HG02938 (cell line): ENCODE results near the gene TOLLIP.
A peak's percentile ranks its signal among the peaks of the same experiment; 100 is the strongest.

Experiments used
- ATAC-seq: cut with Tn5 transposase; IDR thresholded peaks from one replicate; pipeline ENCODE4 v1.9.1; 2021; ENCODE audit warnings: mild to moderate bottlenecking, moderate library complexity; ENCODE audit not compliant: unreplicated experiment

The TOLLIP gene

GRCh38 chr11:1317993-1318392 lies 8.6 kb upstream of the TOLLIP start:
- ATAC-seq, result no peak

- ATAC-seq, result no peak
Measured at GRCh38 chr11:1317432-1317831, 8.0 kb upstream of the TOLLIP start.

- no peak for ATAC-seq
Measured at GRCh38 chr11:1310772-1311468, 1.5 kb upstream of the TOLLIP start.

- ATAC-seq, result no peak
Measured at GRCh38 chr11:1310318-1310687, 871 bp upstream of the TOLLIP start.

GRCh38 chr11:1308743-1309497 lies 512 bp downstream of the TOLLIP start:
- peak; percentile 26 for ATAC-seq

GRCh38 chr11:1307998-1308742 lies 1.3 kb downstream of the TOLLIP start:
- ATAC-seq, result no peak

GRCh38 chr11:1307163-1307870 lies 2.1 kb downstream of the TOLLIP start:
- no peak for ATAC-seq

- no peak for ATAC-seq
Measured at GRCh38 chr11:1306186-1307162, 3.0 kb downstream of the TOLLIP start.

GRCh38 chr11:1305501-1306056 lies 3.9 kb downstream of the TOLLIP start:
- ATAC-seq, result no peak

GRCh38 chr11:1305063-1305495 lies 4.4 kb downstream of the TOLLIP start:
- no peak for ATAC-seq

- ATAC-seq, result no peak
Measured at GRCh38 chr11:1304380-1304779, 5.1 kb downstream of the TOLLIP start.

- ATAC-seq, result no peak
Measured at GRCh38 chr11:1303973-1304372, 5.5 kb downstream of the TOLLIP start.

GRCh38 chr11:1303126-1303821 lies 6.2 kb downstream of the TOLLIP start:
- ATAC-seq, result no peak

GRCh38 chr11:1302461-1303125 lies 6.8 kb downstream of the TOLLIP start:
- ATAC-seq, result no peak

GRCh38 chr11:1302041-1302460 lies 7.4 kb downstream of the TOLLIP start:
- ATAC-seq, result no peak

- ATAC-seq, result no peak
Measured at GRCh38 chr11:1301220-1302000, 8.0 kb downstream of the TOLLIP start.

- ATAC-seq, result no peak
Measured at GRCh38 chr11:1300569-1301187, 8.8 kb downstream of the TOLLIP start.
